Stimulated activated memory B cell treated with anti-CD40 and anti-IgM and Interleukin-4, amounts not matched to agents 10 μg/mL and 1 μg/mL and 100 μg/mL, for 72 hours (primary cell): ENCODE measurements around the gene HESX1.
A peak's percentile ranks its signal among the peaks of the same experiment; 100 is the strongest.

Source experiments
- ATAC-seq: fragments of 150-1000 bp; cut with Tn5 transposase; 2 replicates; pipeline ENCODE4 v1.10.0; 2021
- H3K27ac Mint-ChIP-seq: one replicate; pipeline ENCODE4 v1.8.0; 2022; ENCODE audit warnings: mild to moderate bottlenecking, mixed read lengths
- H3K27me3 Mint-ChIP-seq: one replicate; pipeline ENCODE4 v1.8.0; 2022; ENCODE audit warnings: mixed read lengths
- H3K36me3 Mint-ChIP-seq: one replicate; pipeline ENCODE4 v1.8.0; 2022; ENCODE audit warnings: mixed read lengths
- H3K4me1 Mint-ChIP-seq: one replicate; pipeline ENCODE4 v1.8.0; 2022; ENCODE audit warnings: mixed read lengths
- H3K4me3 Mint-ChIP-seq: one replicate; pipeline ENCODE4 v1.8.0; 2022; ENCODE audit warnings: mild to moderate bottlenecking, moderate library complexity, mixed read lengths
- H3K9me3 Mint-ChIP-seq: one replicate; pipeline ENCODE4 v1.8.0; 2022; ENCODE audit warnings: mixed read lengths

HESX1 gene

GRCh38 chr3:57160076-57160764 lies 39.6 kb downstream of the HESX1 start:
- no peak overlapping the region for H3K27ac Mint-ChIP-seq
- ATAC-seq: no peak
- H3K27me3 Mint-ChIP-seq: peaks cover 64% of the 10 kb centered on the region
- no peak overlapping the region for H3K4me3 Mint-ChIP-seq
- H3K9me3 Mint-ChIP-seq: no peaks in the 10 kb centered on the region
- H3K4me1 Mint-ChIP-seq: peaks cover 19% of the 10 kb centered on the region
- H3K36me3 Mint-ChIP-seq: no peaks in the 10 kb centered on the region

- peak; percentile 48 for ATAC-seq
- no peak overlapping the region for H3K27ac Mint-ChIP-seq
- no peaks in the 10 kb centered on the region for H3K36me3 Mint-ChIP-seq
- peaks cover 57% of the 10 kb centered on the region for H3K27me3 Mint-ChIP-seq
- no peaks in the 10 kb centered on the region for H3K9me3 Mint-ChIP-seq
- H3K4me1 Mint-ChIP-seq: peaks cover 13% of the 10 kb centered on the region
- no peak overlapping the region for H3K4me3 Mint-ChIP-seq
Measured at GRCh38 chr3:57158813-57159738, 40.7 kb downstream of the HESX1 start.

- peaks cover 55% of the 10 kb centered on the region for H3K27me3 Mint-ChIP-seq
- H3K36me3 Mint-ChIP-seq: no peaks in the 10 kb centered on the region
- peaks cover 10% of the 10 kb centered on the region for H3K4me1 Mint-ChIP-seq
- no peak overlapping the region for H3K27ac Mint-ChIP-seq
- H3K9me3 Mint-ChIP-seq: no peaks in the 10 kb centered on the region
- H3K4me3 Mint-ChIP-seq: no peak overlapping the region
- no peak for ATAC-seq
Measured at GRCh38 chr3:57158325-57158724, 41.5 kb downstream of the HESX1 start.

- H3K36me3 Mint-ChIP-seq: no peaks in the 10 kb centered on the region
- no peak for ATAC-seq
- H3K27ac Mint-ChIP-seq: no peak overlapping the region
- H3K4me3 Mint-ChIP-seq: no peak overlapping the region
- H3K9me3 Mint-ChIP-seq: no peaks in the 10 kb centered on the region
- peaks cover 10% of the 10 kb centered on the region for H3K4me1 Mint-ChIP-seq
- peaks cover 51% of the 10 kb centered on the region for H3K27me3 Mint-ChIP-seq
Measured at GRCh38 chr3:57157545-57157944, 42.2 kb downstream of the HESX1 start.

GRCh38 chr3:57155310-57155643 lies 44.5 kb downstream of the HESX1 start:
- Mint-ChIP-seq H3K36me3 (no peaks in the 10 kb centered on the region), H3K4me3 (no peak overlapping the region), H3K27me3 (peaks cover 49% of the 10 kb centered on the region), H3K4me1 (peaks cover 10% of the 10 kb centered on the region), H3K9me3 (no peaks in the 10 kb centered on the region), H3K27ac (no peak overlapping the region)
- ATAC-seq: no peak

- peaks cover 43% of the 10 kb centered on the region for H3K27me3 Mint-ChIP-seq
- H3K4me1 Mint-ChIP-seq: peaks cover 10% of the 10 kb centered on the region
- no peaks in the 10 kb centered on the region for H3K9me3 Mint-ChIP-seq
- no peak overlapping the region for H3K4me3 Mint-ChIP-seq
- no peak overlapping the region for H3K27ac Mint-ChIP-seq
- no peaks in the 10 kb centered on the region for H3K36me3 Mint-ChIP-seq
- no peak for ATAC-seq
Measured at GRCh38 chr3:57154470-57155309, 45.1 kb downstream of the HESX1 start.

- Mint-ChIP-seq H3K27ac (no peak overlapping the region), H3K4me1 (no peaks in the 10 kb centered on the region), H3K27me3 (peaks cover 43% of the 10 kb centered on the region), H3K4me3 (no peak overlapping the region), H3K36me3 (no peaks in the 10 kb centered on the region), H3K9me3 (no peaks in the 10 kb centered on the region)
- ATAC-seq: no peak
Measured at GRCh38 chr3:57152151-57153143, 47.3 kb downstream of the HESX1 start.

GRCh38 chr3:57151749-57152148 lies 48.0 kb downstream of the HESX1 start:
- H3K9me3 Mint-ChIP-seq: no peaks in the 10 kb centered on the region
- peaks cover 36% of the 10 kb centered on the region for H3K27me3 Mint-ChIP-seq
- H3K36me3 Mint-ChIP-seq: no peaks in the 10 kb centered on the region
- H3K4me1 Mint-ChIP-seq: no peaks in the 10 kb centered on the region
- no peak for ATAC-seq
- no peak overlapping the region for H3K4me3 Mint-ChIP-seq
- no peak overlapping the region for H3K27ac Mint-ChIP-seq

GRCh38 chr3:57151021-57151449 lies 48.7 kb downstream of the HESX1 start:
- Mint-ChIP-seq H3K4me3 (no peak overlapping the region), H3K4me1 (no peaks in the 10 kb centered on the region), H3K9me3 (no peaks in the 10 kb centered on the region), H3K27ac (no peak overlapping the region), H3K27me3 (peaks cover 32% of the 10 kb centered on the region), H3K36me3 (no peaks in the 10 kb centered on the region)
- ATAC-seq: no peak

- no peaks in the 10 kb centered on the region for H3K4me1 Mint-ChIP-seq
- H3K36me3 Mint-ChIP-seq: no peaks in the 10 kb centered on the region
- H3K4me3 Mint-ChIP-seq: no peak overlapping the region
- H3K27ac Mint-ChIP-seq: no peak overlapping the region
- peaks cover 36% of the 10 kb centered on the region for H3K27me3 Mint-ChIP-seq
- H3K9me3 Mint-ChIP-seq: no peaks in the 10 kb centered on the region
- ATAC-seq: no peak
Measured at GRCh38 chr3:57150113-57150581, 49.6 kb downstream of the HESX1 start.
